ENCODE results near the gene TEKT5. TPM values are rescaled to one million over a fixed set of nuclear protein-coding genes. Genes with fewer than 3 reads are reported as not detected.

TEKT5 gene
- total RNA-seq, 2 donors from 2014 or later = 0.21 to 0.82 TPM

GRCh38 chr16:10671729-10672128 lies 23.0 kb downstream of the TEKT5 start:
- Histone ChIP-seq H3K27ac (no peak overlapping the region), H3K9ac (ENCODE audit: low read depth in 2 of 2, low read length in 2 of 2) (no peak overlapping the region), H3K9me3 (no peaks in the 10 kb centered on the region), H3K27me3 (no peaks in the 10 kb centered on the region), H3K4me1 (no peaks in the 10 kb centered on the region), H3K4me3 (no peak overlapping the region), H3K36me3 (no peaks in the 10 kb centered on the region)
- no peak for DNase-seq
- no peak for TF ChIP-seq CTCF (IDR thresholded peaks at IDR 0.05)
- intact Hi-C loops (cut with DNase I) = no loop called here

- H3K9me3 ChIP-seq = no peaks in the 10 kb centered on the region
- no peaks in the 10 kb centered on the region for H3K4me1 ChIP-seq
- TF ChIP-seq CTCF (IDR thresholded peaks at IDR 0.05) = no peak
- H3K36me3 ChIP-seq = no peaks in the 10 kb centered on the region
- intact Hi-C loops (cut with DNase I) = loop anchor here (10.0 kb wide), 1 partner anchor 255 kb away; no protein-coding TSS in a partner anchor
- no peak overlapping the region for H3K27ac ChIP-seq
- no peak for DNase-seq
- no peaks in the 10 kb centered on the region for H3K27me3 ChIP-seq
- no peak overlapping the region for H3K4me3 ChIP-seq
- no peak overlapping the region for H3K9ac ChIP-seq (ENCODE audit: low read depth in 2 of 2, low read length in 2 of 2)
These were observed 24.9 kb downstream of the TEKT5 start for GRCh38 chr16:10669791-10670190.

- H3K4me1 ChIP-seq = no peaks in the 10 kb centered on the region
- intact Hi-C loops (cut with DNase I) = loop anchor here (10.0 kb wide), 1 partner anchor 256 kb away; no protein-coding TSS in a partner anchor
- no peak for DNase-seq
- no peak overlapping the region for H3K9ac ChIP-seq (ENCODE audit: low read depth in 2 of 2, low read length in 2 of 2)
- H3K36me3 ChIP-seq = no peaks in the 10 kb centered on the region
- H3K27me3 ChIP-seq = no peaks in the 10 kb centered on the region
- H3K9me3 ChIP-seq = no peaks in the 10 kb centered on the region
- no peak overlapping the region for H3K27ac ChIP-seq
- TF ChIP-seq CTCF (IDR thresholded peaks at IDR 0.05) = peak; percentile 32
- H3K4me3 ChIP-seq = no peak overlapping the region
These were observed 26.2 kb downstream of the TEKT5 start for GRCh38 chr16:10668322-10669045.

GRCh38 chr16:10667239-10667638 lies 27.5 kb downstream of the TEKT5 start:
- no peak overlapping the region for H3K4me3 ChIP-seq
- H3K9ac ChIP-seq (ENCODE audit: low read depth in 2 of 2, low read length in 2 of 2) = no peak overlapping the region
- TF ChIP-seq CTCF (IDR thresholded peaks at IDR 0.05) = no peak
- H3K9me3 ChIP-seq = no peaks in the 10 kb centered on the region
- no peak overlapping the region for H3K27ac ChIP-seq
- intact Hi-C loops (cut with DNase I) = loop anchor here (10.0 kb wide), 1 partner anchor 258 kb away; no protein-coding TSS in a partner anchor
- no peak for DNase-seq
- H3K27me3 ChIP-seq = no peaks in the 10 kb centered on the region
- no peaks in the 10 kb centered on the region for H3K36me3 ChIP-seq
- H3K4me1 ChIP-seq = no peaks in the 10 kb centered on the region

- intact Hi-C loops (cut with DNase I) = loop anchor here (10.0 kb wide), 1 partner anchor 259 kb away; no protein-coding TSS in a partner anchor
- no peak for TF ChIP-seq CTCF (IDR thresholded peaks at IDR 0.05)
- no peak overlapping the region for H3K4me3 ChIP-seq
- no peaks in the 10 kb centered on the region for H3K9me3 ChIP-seq
- no peak for DNase-seq
- no peaks in the 10 kb centered on the region for H3K27me3 ChIP-seq
- no peak overlapping the region for H3K27ac ChIP-seq
- no peaks in the 10 kb centered on the region for H3K4me1 ChIP-seq
- H3K36me3 ChIP-seq = no peaks in the 10 kb centered on the region
- H3K9ac ChIP-seq (ENCODE audit: low read depth in 2 of 2, low read length in 2 of 2) = no peak overlapping the region
These were observed 28.4 kb downstream of the TEKT5 start for GRCh38 chr16:10666291-10666690.

Data from colonic mucosa (tissue), 4 donors.